Activated naive CD4-positive, alpha-beta T cell treated with anti-CD3 and anti-CD28 coated beads, Interleukin-2, amount 50 U/mL, for 24 hours (primary cell): ENCODE data around the gene LRRC49.
"Not testable (repeated sequence)": the region's sequence is repeated elsewhere in the genome, so short reads cannot be mapped to it uniquely, and the experiment has no call there.

Source experiments
- H3K27ac Mint-ChIP-seq: one replicate; pipeline ENCODE4 v1.8.0; 2021; ENCODE audit warnings: mild to moderate bottlenecking, mixed read lengths
- H3K27me3 Mint-ChIP-seq: one replicate; pipeline ENCODE4 v1.8.0; 2021; ENCODE audit warnings: mixed read lengths
- H3K36me3 Mint-ChIP-seq: one replicate; pipeline ENCODE4 v1.8.0; 2021; ENCODE audit warnings: mixed read lengths
- H3K4me1 Mint-ChIP-seq: one replicate; pipeline ENCODE4 v1.8.0; 2021; ENCODE audit warnings: mixed read lengths
- H3K4me3 Mint-ChIP-seq: one replicate; pipeline ENCODE4 v1.8.0; 2021; ENCODE audit warnings: mild to moderate bottlenecking, mixed read lengths
- H3K9me3 Mint-ChIP-seq: one replicate; pipeline ENCODE4 v1.8.0; 2021; ENCODE audit warnings: mixed read lengths

The LRRC49 gene

DNA sequence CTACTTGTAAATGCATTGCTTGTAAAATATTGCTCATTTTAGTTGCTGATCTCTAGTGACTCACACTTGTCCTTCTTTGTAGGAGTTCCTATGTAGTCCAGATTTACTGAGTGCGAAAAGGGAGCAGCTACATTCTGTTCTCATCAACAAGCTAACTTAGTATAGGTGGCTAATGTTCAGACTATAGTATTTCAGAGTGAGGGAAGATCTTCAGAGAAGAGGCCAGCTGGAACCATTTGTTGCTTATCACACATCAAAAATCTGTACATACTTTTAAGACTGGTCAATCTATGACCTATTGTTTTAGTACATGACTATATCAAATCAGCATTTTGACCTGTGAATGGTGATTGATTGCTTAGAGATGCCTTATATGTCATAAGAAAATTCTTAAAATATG, 151.4 kb downstream of the LRRC49 start:
- Mint-ChIP-seq H3K4me1 (no peaks in the 10 kb centered on the region), H3K27ac (no peak overlapping the region), H3K9me3 (no peaks in the 10 kb centered on the region), H3K27me3 (peaks cover 3% of the 10 kb centered on the region), H3K36me3 (no peaks in the 10 kb centered on the region), H3K4me3 (no peak overlapping the region)

- H3K27me3 Mint-ChIP-seq, H3K9me3 Mint-ChIP-seq, H3K36me3 Mint-ChIP-seq, H3K27ac Mint-ChIP-seq, H3K4me1 Mint-ChIP-seq, H3K4me3 Mint-ChIP-seq: not testable (repeated sequence)
These were observed 153.5 kb downstream of the LRRC49 start for GRCh38 chr15:71046146-71046545.

- no peak overlapping the region for H3K27ac Mint-ChIP-seq
- H3K4me3 Mint-ChIP-seq = no peak overlapping the region
- H3K4me1 Mint-ChIP-seq = no peaks in the 10 kb centered on the region
- no peaks in the 10 kb centered on the region for H3K36me3 Mint-ChIP-seq
- peaks cover 12% of the 10 kb centered on the region for H3K27me3 Mint-ChIP-seq
- no peaks in the 10 kb centered on the region for H3K9me3 Mint-ChIP-seq
These were observed 156.5 kb downstream of the LRRC49 start for GRCh38 chr15:71048913-71049675.

DNA sequence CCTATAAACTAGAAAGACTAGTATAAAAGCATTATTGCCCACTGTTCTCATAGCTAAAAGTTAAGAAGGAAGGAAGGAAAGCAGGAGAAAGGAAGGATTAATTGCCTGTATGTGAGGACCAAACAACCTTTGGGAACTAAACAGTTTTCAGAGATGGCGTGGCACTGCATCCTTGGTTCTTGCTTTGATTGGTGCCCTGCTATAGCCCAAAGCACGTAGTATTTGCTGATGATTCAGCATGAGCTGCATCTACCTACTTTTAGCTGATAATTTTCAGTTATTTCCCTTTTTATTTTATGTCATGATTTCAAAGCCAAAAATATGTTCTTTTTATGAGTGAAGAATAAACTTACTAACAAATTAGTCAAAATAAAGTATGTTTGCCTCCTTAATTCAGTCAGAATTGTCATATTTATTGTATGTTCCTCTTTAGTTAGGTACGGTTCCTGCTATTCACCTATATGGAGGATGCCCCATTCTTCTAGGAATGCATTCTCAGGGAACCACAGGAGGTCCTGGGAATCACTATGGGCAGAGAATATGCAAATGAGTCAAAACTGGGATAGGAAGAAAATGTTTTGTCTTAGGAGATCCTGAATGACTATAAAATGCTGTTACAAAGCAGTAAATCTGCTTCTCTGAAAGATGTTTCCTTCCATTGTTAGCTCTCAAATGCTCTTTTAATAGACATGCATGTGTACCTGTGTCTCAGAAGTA, 157.2 kb downstream of the LRRC49 start:
- Mint-ChIP-seq H3K4me3 (no peak overlapping the region), H3K9me3 (no peaks in the 10 kb centered on the region), H3K27ac (no peak overlapping the region), H3K36me3 (no peaks in the 10 kb centered on the region), H3K4me1 (no peaks in the 10 kb centered on the region), H3K27me3 (peaks cover 12% of the 10 kb centered on the region)

DNA sequence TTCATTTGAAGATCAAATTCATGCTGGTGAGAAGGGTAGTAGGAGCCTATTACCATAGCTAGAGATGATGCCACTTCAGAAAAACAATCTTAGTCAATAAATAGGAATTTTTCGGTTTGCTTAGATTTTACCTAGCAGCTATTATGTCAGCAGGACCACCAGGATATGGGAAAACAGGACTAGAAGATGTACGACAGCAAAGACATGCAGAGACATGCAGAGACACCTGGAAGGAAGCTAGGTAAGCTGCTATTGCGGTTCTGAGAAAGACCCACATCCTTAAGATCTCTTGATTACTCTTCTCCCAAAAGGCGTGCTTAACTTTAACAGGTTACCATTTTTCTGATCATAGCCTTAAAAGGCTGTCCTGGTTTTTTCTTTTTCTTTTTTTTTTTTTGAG, 157.8 kb downstream of the LRRC49 start:
- no peaks in the 10 kb centered on the region for H3K36me3 Mint-ChIP-seq
- H3K27ac Mint-ChIP-seq = no peak overlapping the region
- H3K4me1 Mint-ChIP-seq = no peaks in the 10 kb centered on the region
- no peak overlapping the region for H3K4me3 Mint-ChIP-seq
- no peaks in the 10 kb centered on the region for H3K9me3 Mint-ChIP-seq
- peaks cover 12% of the 10 kb centered on the region for H3K27me3 Mint-ChIP-seq

- Mint-ChIP-seq H3K4me3 (no peak overlapping the region), H3K27me3 (peaks cover 12% of the 10 kb centered on the region), H3K9me3 (no peaks in the 10 kb centered on the region), H3K4me1 (no peaks in the 10 kb centered on the region), H3K36me3 (no peaks in the 10 kb centered on the region), H3K27ac (no peak overlapping the region)
These were observed 158.9 kb downstream of the LRRC49 start for GRCh38 chr15:71051539-71051938.

GRCh38 chr15:71052356-71052755, 159.7 kb downstream of the LRRC49 start:
- Mint-ChIP-seq H3K27ac (no peak overlapping the region), H3K36me3 (no peaks in the 10 kb centered on the region), H3K27me3 (peaks cover 12% of the 10 kb centered on the region), H3K4me1 (no peaks in the 10 kb centered on the region), H3K9me3 (no peaks in the 10 kb centered on the region), H3K4me3 (no peak overlapping the region)

DNA sequence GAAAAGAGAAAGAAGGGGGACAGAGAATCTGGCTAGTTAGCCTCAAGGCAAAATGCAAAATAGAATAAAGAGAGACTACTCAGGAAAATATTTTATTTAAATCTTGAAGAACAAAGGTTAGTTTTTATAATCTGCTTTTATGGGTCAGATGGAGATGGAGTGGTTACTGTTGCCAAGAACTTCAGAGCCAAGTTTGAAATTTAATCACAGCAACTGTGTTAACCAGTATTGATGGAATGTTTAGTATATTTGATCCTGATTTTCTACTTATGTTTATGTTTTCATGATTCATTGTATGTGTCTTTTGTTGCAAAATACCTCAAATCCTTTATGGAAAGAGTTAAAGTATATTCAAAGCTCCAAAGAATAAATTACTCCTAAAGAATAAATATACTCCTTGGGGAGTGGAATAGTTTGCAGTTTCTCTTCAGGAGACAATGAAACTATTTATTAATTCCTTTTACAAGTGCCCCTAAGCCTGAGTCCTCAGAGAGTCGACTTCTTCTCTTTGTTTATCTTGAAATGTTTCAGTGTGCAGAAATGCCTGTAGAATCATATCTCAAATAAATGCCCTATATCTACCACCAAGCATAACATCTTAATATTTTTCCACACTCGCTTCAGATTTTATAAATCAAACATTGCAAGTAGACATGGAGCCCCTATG, 161.8 kb downstream of the LRRC49 start:
- no peak overlapping the region for H3K27ac Mint-ChIP-seq
- H3K9me3 Mint-ChIP-seq = peaks cover 5% of the 10 kb centered on the region
- no peak overlapping the region for H3K4me3 Mint-ChIP-seq
- no peaks in the 10 kb centered on the region for H3K4me1 Mint-ChIP-seq
- no peaks in the 10 kb centered on the region for H3K36me3 Mint-ChIP-seq
- peaks cover 12% of the 10 kb centered on the region for H3K27me3 Mint-ChIP-seq

DNA sequence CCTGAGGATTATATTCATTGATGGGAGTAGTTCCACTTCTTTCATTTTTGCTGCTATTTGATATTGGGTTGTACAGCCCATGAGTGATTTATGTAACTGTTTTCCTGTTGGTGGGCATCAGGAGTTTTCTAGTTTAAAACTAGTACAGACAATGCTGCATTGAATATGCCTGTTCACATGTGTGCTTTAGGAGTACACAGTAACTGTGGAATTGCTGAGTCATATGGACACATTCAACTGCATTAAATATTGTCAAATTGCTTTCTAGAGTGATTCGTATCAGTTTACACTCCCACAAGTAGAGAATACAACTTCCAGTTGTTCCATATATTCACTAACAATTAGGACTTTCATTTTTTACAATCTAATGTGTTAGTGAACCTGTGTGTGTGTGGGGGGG, 162.8 kb downstream of the LRRC49 start:
- Mint-ChIP-seq H3K4me1 (no peaks in the 10 kb centered on the region), H3K27ac (no peak overlapping the region), H3K27me3 (peaks cover 12% of the 10 kb centered on the region), H3K9me3 (peaks cover 14% of the 10 kb centered on the region), H3K4me3 (no peak overlapping the region), H3K36me3 (no peaks in the 10 kb centered on the region)

- H3K36me3 Mint-ChIP-seq = no peaks in the 10 kb centered on the region
- peaks cover 17% of the 10 kb centered on the region for H3K9me3 Mint-ChIP-seq
- peaks cover 13% of the 10 kb centered on the region for H3K27me3 Mint-ChIP-seq
- no peak overlapping the region for H3K27ac Mint-ChIP-seq
- H3K4me3 Mint-ChIP-seq = no peak overlapping the region
- H3K4me1 Mint-ChIP-seq = no peaks in the 10 kb centered on the region
These were observed 163.5 kb downstream of the LRRC49 start for GRCh38 chr15:71056111-71056510.

DNA sequence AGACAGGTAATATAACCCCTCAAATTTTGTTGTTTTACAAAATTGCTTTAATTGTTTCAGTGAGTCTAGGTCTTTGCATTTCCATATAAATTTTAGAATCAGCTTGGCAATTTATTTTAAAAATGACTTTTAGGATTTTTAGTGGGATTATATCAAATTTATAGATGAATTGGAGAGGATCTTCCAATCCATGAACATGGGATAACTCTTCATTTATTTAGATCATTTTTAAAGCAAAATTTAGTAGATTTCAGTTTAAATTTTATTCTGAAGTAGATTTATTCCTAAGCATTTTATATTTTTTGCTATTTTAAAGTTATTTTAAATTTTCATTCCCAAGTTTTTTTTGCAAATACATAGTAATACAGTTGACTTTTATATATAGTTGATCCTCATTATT, 164.5 kb downstream of the LRRC49 start:
- H3K27me3 Mint-ChIP-seq = peaks cover 16% of the 10 kb centered on the region
- no peaks in the 10 kb centered on the region for H3K36me3 Mint-ChIP-seq
- no peaks in the 10 kb centered on the region for H3K4me1 Mint-ChIP-seq
- H3K4me3 Mint-ChIP-seq = no peak overlapping the region
- H3K9me3 Mint-ChIP-seq = peaks cover 17% of the 10 kb centered on the region
- H3K27ac Mint-ChIP-seq = no peak overlapping the region

DNA sequence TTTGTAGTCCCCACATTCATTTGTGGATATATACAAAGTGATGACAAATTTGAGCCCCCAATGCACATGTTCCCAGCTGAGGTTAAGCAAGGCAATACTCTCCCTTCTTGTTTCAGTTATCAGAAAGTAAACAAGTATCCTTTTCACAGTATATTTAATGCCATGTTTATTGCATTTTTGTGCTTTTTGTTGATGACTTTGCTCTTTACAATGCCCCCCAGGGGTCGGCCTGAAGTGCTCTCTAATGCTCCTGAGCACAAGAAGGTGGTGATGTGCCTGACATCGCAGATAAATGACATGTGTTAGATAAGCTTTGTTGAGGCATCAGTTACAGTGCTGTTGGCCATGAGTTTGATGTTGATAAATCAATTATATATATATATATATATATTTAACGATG, 165.0 kb downstream of the LRRC49 start:
- no peaks in the 10 kb centered on the region for H3K4me1 Mint-ChIP-seq
- H3K27me3 Mint-ChIP-seq = peaks cover 18% of the 10 kb centered on the region
- no peak overlapping the region for H3K4me3 Mint-ChIP-seq
- H3K36me3 Mint-ChIP-seq = no peaks in the 10 kb centered on the region
- H3K27ac Mint-ChIP-seq = no peak overlapping the region
- H3K9me3 Mint-ChIP-seq = peaks cover 17% of the 10 kb centered on the region

DNA sequence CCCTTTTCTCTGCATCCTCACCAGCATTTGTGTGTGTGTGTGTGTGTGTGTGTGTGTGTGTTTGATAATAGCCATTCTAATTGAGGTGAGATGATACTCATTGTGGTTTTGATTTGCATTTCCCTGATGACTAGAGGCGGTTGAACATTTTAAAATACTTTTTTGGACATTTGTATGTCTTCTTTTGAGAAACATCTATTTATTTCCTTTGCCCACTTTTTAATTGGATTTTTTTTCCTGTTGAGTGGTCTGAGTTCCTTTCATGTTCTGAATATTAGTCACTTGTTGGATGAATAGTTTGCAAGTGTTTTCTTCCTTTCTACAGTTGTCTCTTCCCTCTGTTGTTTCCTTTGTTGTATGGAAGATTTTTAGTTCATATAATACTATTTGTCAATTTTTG, 168.4 kb downstream of the LRRC49 start:
- Mint-ChIP-seq H3K9me3 (peaks cover 17% of the 10 kb centered on the region), H3K27me3 (peaks cover 27% of the 10 kb centered on the region), H3K27ac (no peak overlapping the region), H3K4me3 (no peak overlapping the region), H3K36me3 (no peaks in the 10 kb centered on the region), H3K4me1 (no peaks in the 10 kb centered on the region)

DNA sequence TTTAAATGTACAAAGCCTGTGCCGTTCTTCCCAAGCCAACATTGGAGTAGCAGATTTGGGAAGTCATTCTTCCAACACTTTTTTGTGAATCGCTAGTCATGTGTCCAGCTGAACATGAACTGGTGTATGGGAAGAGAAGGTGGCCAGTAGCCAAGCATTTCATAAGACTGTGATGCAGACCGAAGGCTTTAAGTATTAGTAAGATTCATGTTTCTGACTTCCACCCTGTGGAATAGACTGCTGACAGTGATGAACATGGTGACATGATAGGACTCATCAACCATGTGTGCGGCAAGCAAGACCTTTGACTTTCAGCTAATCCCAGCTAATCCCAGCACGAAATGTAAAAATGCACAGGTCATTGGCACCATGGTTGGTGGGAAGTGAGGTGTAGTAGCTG, 174.4 kb downstream of the LRRC49 start:
- Mint-ChIP-seq H3K27me3 (peaks cover 25% of the 10 kb centered on the region), H3K4me3 (no peak overlapping the region), H3K4me1 (no peaks in the 10 kb centered on the region), H3K9me3 (no peaks in the 10 kb centered on the region), H3K27ac (no peak overlapping the region), H3K36me3 (no peaks in the 10 kb centered on the region)

- no peaks in the 10 kb centered on the region for H3K4me1 Mint-ChIP-seq
- H3K4me3 Mint-ChIP-seq = no peak overlapping the region
- H3K9me3 Mint-ChIP-seq = peaks cover 4% of the 10 kb centered on the region
- H3K36me3 Mint-ChIP-seq = no peaks in the 10 kb centered on the region
- H3K27me3 Mint-ChIP-seq = peaks cover 20% of the 10 kb centered on the region
- H3K27ac Mint-ChIP-seq = no peak overlapping the region
These were observed 177.1 kb downstream of the LRRC49 start for GRCh38 chr15:71069693-71070092.

GRCh38 chr15:71071529-71071928, 178.9 kb downstream of the LRRC49 start:
- Mint-ChIP-seq H3K9me3 (peaks cover 11% of the 10 kb centered on the region), H3K4me1 (no peaks in the 10 kb centered on the region), H3K4me3 (no peak overlapping the region), H3K27me3 (peaks cover 17% of the 10 kb centered on the region), H3K27ac (no peak overlapping the region), H3K36me3 (no peaks in the 10 kb centered on the region)
